Mucosa of descending colon (tissue), 3 donors: ENCODE measurements around the gene MYO5C. TPM values are rescaled to one million over a fixed set of nuclear protein-coding genes. Genes with fewer than 3 reads are reported as not detected.

ENCODE experiments used
- ATAC-seq: fragments of 200-7000 bp; cut with Tn5 transposase; one replicate; pipeline ENCODE4 v1.9.1; 2020; ENCODE audit warnings: mild to moderate bottlenecking, moderate library complexity
- DNase-seq, 3 donors: peaks; one replicate each; pipeline ENCODE4 v3.0.0-alpha.2; 2020
- H3K36me3 ChIP-seq: fragments of 200-600 bp; one replicate; pipeline ENCODE4 v1.8.0; 2021; ENCODE audit warnings: low read depth, mild to moderate bottlenecking
- H3K4me1 ChIP-seq: fragments of 200-600 bp; one replicate; pipeline ENCODE4 v1.8.0; 2021; ENCODE audit warnings: low read depth, mild to moderate bottlenecking
- H3K4me3 ChIP-seq: fragments of 200-600 bp; one replicate; pipeline ENCODE4 v1.8.0; 2021; ENCODE audit warnings: mild to moderate bottlenecking
- H3K9me3 ChIP-seq: fragments of 200-600 bp; one replicate; pipeline ENCODE4 v1.8.0; 2021; ENCODE audit warnings: mild to moderate bottlenecking
- CTCF ChIP-seq: fragments of 200-600 bp; IDR thresholded peaks from one replicate; pipeline ENCODE4 v1.8.0; 2022; ENCODE audit warnings: antibody characterized with exemption, mild to moderate bottlenecking
- intact Hi-C, 2 donors: fragments of 100-400 bp; cut with DNase I in 1 of 2; cut with micrococcal nuclease in 1 of 2; formaldehyde crosslinking; loops; one replicate each; pipeline versions ENCODE4 v1.11.0 to v1.11.1; 2022; cut with DNase I, micrococcal nuclease
- total RNA-seq, 3 donors: library from RNA; stranded (reverse); fragmentation: NEBNext Ultra II Directional in 2 of 3; extraction: Animal tissue kit (Norgen Biotek cat#: 25700) in 2 of 3; gene quantifications; one replicate each; pipeline versions ENCODE4 v1.2.1 to v1.2.4, GENCODE V29; 2021 to 2023
- donor health status: DM: no; HTN: no; CAD: no; lungs with moderate emphysema.
- donor health status: DM: no; HTN: no; CAD: no.
- donor health status: DM: no; HTN: yes; CAD: no.

Gene MYO5C
- total RNA-seq, 3 donors from 2014 or later = 46.6 to 90.0 (median 81.6) TPM

- H3K36me3 ChIP-seq = no peaks in the 10 kb centered on the region
- intact Hi-C loops = no loop called here
- no peak overlapping the region for H3K4me3 ChIP-seq
- ATAC-seq (no peak), DNase-seq (no peak)
- no peak for TF ChIP-seq CTCF
- no peaks in the 10 kb centered on the region for H3K9me3 ChIP-seq
- no peaks in the 10 kb centered on the region for H3K4me1 ChIP-seq
These were observed 81.1 kb downstream of the MYO5C start for GRCh38 chr15:52214553-52214952.

DNA sequence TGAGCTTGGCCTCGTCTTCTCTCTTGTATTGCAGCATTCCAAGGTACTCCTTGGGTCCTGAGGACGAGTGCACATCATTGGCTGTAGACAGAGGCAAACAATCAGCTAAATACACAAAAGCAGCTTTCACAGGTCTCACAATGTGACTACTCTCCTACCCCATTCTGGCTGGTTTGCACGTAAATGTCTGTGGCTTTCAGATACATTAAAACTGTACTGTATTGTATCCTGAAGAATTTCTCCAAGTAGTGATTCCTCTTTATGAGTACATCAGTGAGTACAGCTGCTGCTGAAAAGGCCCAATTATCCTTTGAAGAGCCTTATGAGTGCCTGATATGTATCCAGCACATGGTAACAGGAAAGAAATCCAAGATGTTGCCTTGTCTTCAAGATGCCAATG is 82.4 kb downstream of the MYO5C start:
- no peak for DNase-seq
- no peak for ATAC-seq
- intact Hi-C loops = no loop called here
- no peak for TF ChIP-seq CTCF
- Histone ChIP-seq H3K4me3 (no peak overlapping the region), H3K36me3 (no peaks in the 10 kb centered on the region), H3K4me1 (no peaks in the 10 kb centered on the region), H3K9me3 (no peaks in the 10 kb centered on the region)

DNA sequence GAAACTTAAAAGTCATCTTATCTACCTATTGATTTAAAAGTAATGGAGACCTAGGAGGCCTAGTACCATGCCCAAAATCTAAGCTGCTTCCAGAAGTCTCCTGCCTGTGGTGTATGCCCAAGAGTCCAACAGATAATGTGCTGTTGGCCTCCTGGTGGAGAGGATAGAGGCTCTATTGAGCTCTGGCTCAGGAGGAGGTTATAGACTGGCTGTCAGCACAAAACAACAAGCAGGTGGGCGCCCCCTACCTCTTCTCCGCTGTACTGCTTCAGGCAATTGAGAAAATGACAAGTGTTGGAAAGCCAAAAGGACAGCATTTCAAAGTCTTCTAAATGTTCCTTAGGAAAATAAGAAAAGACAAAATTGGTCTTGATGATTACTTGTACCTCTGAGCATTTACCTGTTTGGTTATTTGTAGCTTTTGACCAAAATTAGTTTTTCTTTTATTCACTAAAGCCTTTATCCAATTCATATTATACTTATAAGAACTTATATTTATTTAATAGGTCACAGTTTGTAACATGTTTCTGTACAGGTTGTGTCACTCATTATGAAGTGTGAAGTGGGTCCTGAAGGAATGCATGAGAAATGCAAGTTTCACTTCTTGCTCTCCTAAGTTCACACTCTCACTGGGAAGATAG is 87.2 kb downstream of the MYO5C start:
- Histone ChIP-seq H3K9me3 (no peaks in the 10 kb centered on the region), H3K4me1 (no peaks in the 10 kb centered on the region), H3K4me3 (no peak overlapping the region), H3K36me3 (no peaks in the 10 kb centered on the region)
- peak in 2 of 3 donors; percentile 71 to 82 for DNase-seq
- intact Hi-C loops = no loop called here
- TF ChIP-seq CTCF = peak; percentile 73
- ATAC-seq = peak; percentile 88

GRCh38 chr15:52207191-52207590 is 88.4 kb downstream of the MYO5C start:
- DNase-seq (no peak), ATAC-seq (no peak)
- no peak overlapping the region for H3K4me3 ChIP-seq
- no peaks in the 10 kb centered on the region for H3K4me1 ChIP-seq
- no peaks in the 10 kb centered on the region for H3K36me3 ChIP-seq
- H3K9me3 ChIP-seq = no peaks in the 10 kb centered on the region
- intact Hi-C loops = no loop called here
- no peak for TF ChIP-seq CTCF

- H3K36me3 ChIP-seq = no peaks in the 10 kb centered on the region
- TF ChIP-seq CTCF = no peak
- ATAC-seq = no peak
- intact Hi-C loops = no loop called here
- no peak overlapping the region for H3K4me3 ChIP-seq
- H3K4me1 ChIP-seq = no peaks in the 10 kb centered on the region
- H3K9me3 ChIP-seq = no peaks in the 10 kb centered on the region
- no peak for DNase-seq
These were observed 89.2 kb downstream of the MYO5C start for GRCh38 chr15:52206446-52206845.

DNA sequence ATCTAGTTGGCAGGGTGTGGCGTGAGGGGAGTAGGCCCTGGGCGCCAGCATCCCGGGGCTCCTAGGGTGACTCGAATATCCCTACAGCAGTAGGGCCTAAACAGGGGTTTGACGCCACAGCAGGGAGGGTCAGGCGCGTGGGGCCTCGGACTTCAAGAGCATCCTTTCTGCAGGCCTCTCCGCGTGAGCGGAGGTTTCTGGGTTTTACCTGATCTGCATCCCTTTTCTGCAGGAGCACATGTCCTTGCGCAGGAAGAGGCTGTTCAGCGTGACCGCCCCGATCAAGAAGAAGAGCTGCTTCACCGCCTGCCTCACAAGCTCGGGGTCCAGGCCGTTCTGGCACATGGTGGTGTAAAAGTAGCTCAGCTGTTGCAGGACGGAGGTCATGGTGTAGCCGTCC is 90.9 kb downstream of the MYO5C start:
- Histone ChIP-seq H3K36me3 (no peaks in the 10 kb centered on the region), H3K9me3 (no peaks in the 10 kb centered on the region), H3K4me3 (no peak overlapping the region), H3K4me1 (no peaks in the 10 kb centered on the region)
- intact Hi-C loops = no loop called here
- no peak for DNase-seq
- no peak for TF ChIP-seq CTCF
- ATAC-seq = no peak
